ENCODE measurements around the gene PLEKHA1. TPM values are rescaled to one million over a fixed set of nuclear protein-coding genes. Genes with fewer than 3 reads are reported as not detected.

Gene PLEKHA1
- total and polyA plus RNA-seq, 2 donors (not counting 3 experiments of a cell fraction or from before 2014, with no cell fraction given) = 21.6 to 58.8 TPM

DNA sequence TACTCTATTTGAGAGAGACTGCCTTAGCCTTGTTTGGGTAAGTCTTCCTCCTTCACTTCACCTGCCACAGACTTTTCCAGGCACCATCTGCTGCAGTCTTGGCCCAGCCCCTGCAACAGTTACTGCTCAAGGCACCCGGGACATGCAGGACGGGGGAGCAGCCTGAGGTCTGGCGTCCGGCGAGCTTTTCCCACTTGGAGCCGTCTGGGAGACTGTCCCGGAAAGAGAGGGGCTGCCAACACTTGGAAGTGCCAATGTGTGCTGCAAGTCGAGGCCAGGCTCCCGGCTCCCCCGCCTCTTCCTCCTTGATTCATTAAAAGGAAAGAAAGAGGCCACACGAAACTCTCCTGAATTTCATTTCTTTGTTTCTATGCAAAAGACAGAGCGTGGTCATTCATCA, 100.6 kb downstream of the PLEKHA1 start:
- BruUV-seq (replicated peaks) = no TSS peak
- Histone ChIP-seq H3K27me3 (ENCODE audit: control insufficient read depth in 2 of 2, insufficient read depth in 2 of 2, low read length in 2 of 2) (no peaks in the 10 kb centered on the region), H3K9me3 (replicated peaks; ENCODE audit: control insufficient read depth, insufficient read depth, low read length) (no peaks in the 10 kb centered on the region), H3K4me3 (replicated peaks in 1 of 3; ENCODE audit: insufficient read depth in 1 of 3, low read depth in 1 of 3, low read length in 3 of 3) (peak overlapping the region in 1 of 3 experiments; percentile 15), H3K27ac (ENCODE audit: insufficient read depth, low read depth, low read length) (peak overlapping the region; percentile 97), H3K9me1 (replicated peaks; ENCODE audit: control insufficient read depth, extremely low read depth, insufficient read depth, low read length) (no peaks in the 10 kb centered on the region), H3K4me2 (ENCODE audit: insufficient read depth, low read length) (peak overlapping the region; percentile 57), H3K4me1 (ENCODE audit: control insufficient read depth, extremely low read depth, insufficient read depth, low read length) (peaks cover 38% of the 10 kb centered on the region), H2AFZ (ENCODE audit: low read depth, low read length) (no peak overlapping the region), H4K20me1 (replicated peaks; ENCODE audit: control insufficient read depth, extremely low read depth, insufficient read depth, low read length) (no peaks in the 10 kb centered on the region), H3K36me3 (ENCODE audit: control insufficient read depth in 2 of 2, extremely low read depth in 1 of 2, insufficient read depth in 2 of 2, low read length in 2 of 2) (no peaks in the 10 kb centered on the region), H3K79me2 (ENCODE audit: control insufficient read depth, insufficient read depth, low read length) (peaks cover 12% of the 10 kb centered on the region), H3K9ac (replicated peaks; ENCODE audit: extremely low read depth, insufficient read depth, low read length) (peak overlapping the region; percentile 86)
- dilution Hi-C loops (cut with MboI; ENCODE audit: extremely low pct_ligation_motif_present, low sequenced_read_pairs) = no loop called here
- intact Hi-C loops (cut with micrococcal nuclease) = no loop called here
- DNase-seq (ENCODE audit: low read depth, low spot score) (peak; percentile 69), FAIRE-seq (peak; percentile 46)
- TF ChIP-seq GATA2 (IDR thresholded peaks at IDR 0.05; ENCODE audit: insufficient read depth, insufficient read length, low read depth, low read length) = no peak
- peak; percentile 24 for TF ChIP-seq POLR2AphosphoS5 (IDR thresholded peaks at IDR 0.05; ENCODE audit: insufficient read depth, low read depth, low read length)
- ChIA-PET POLR2A (interaction anchor here (1.1 to 2.9 kb wide), 2 partner anchors 20 to 36 kb away, joined by 3 to 15 read pairs; no protein-coding TSS in a partner anchor), CTCF (interaction anchor here (0.8 to 2.8 kb wide), 6 partner anchors 20 to 207 kb away, joined by 3 to 14 read pairs (median 4); no protein-coding TSS in a partner anchor)

- Histone ChIP-seq H3K79me2 (ENCODE audit: control insufficient read depth, insufficient read depth, low read length) (peaks cover 10% of the 10 kb centered on the region), H3K9ac (replicated peaks; ENCODE audit: extremely low read depth, insufficient read depth, low read length) (peak overlapping the region; percentile 35), H3K27ac (ENCODE audit: insufficient read depth, low read depth, low read length) (peak overlapping the region; percentile 97), H2AFZ (ENCODE audit: low read depth, low read length) (no peak overlapping the region), H4K20me1 (replicated peaks; ENCODE audit: control insufficient read depth, extremely low read depth, insufficient read depth, low read length) (no peaks in the 10 kb centered on the region), H3K36me3 (ENCODE audit: control insufficient read depth in 2 of 2, extremely low read depth in 1 of 2, insufficient read depth in 2 of 2, low read length in 2 of 2) (no peaks in the 10 kb centered on the region), H3K4me1 (ENCODE audit: control insufficient read depth, extremely low read depth, insufficient read depth, low read length) (peaks cover 38% of the 10 kb centered on the region), H3K27me3 (ENCODE audit: control insufficient read depth in 2 of 2, insufficient read depth in 2 of 2, low read length in 2 of 2) (no peaks in the 10 kb centered on the region), H3K4me2 (ENCODE audit: insufficient read depth, low read length) (no peak overlapping the region), H3K9me1 (replicated peaks; ENCODE audit: control insufficient read depth, extremely low read depth, insufficient read depth, low read length) (no peaks in the 10 kb centered on the region), H3K4me3 (replicated peaks in 1 of 3; ENCODE audit: insufficient read depth in 1 of 3, low read depth in 1 of 3, low read length in 3 of 3) (no peak overlapping the region), H3K9me3 (replicated peaks; ENCODE audit: control insufficient read depth, insufficient read depth, low read length) (no peaks in the 10 kb centered on the region)
- CTCF ChIA-PET = interaction anchor here (2.4 kb wide), 1 partner anchor 208 kb away, joined by 7 read pairs; no protein-coding TSS in a partner anchor
- FAIRE-seq (peak; percentile 21), DNase-seq (ENCODE audit: low read depth, low spot score) (no peak)
- dilution Hi-C loops (cut with MboI; ENCODE audit: extremely low pct_ligation_motif_present, low sequenced_read_pairs) = no loop called here
- TF ChIP-seq MAX (IDR thresholded peaks at IDR 0.05; ENCODE audit: insufficient read depth, insufficient read length) (no peak), MYC (IDR thresholded peaks at IDR 0.05; ENCODE audit: low read depth, low read length) (no peak), CTCF (IDR thresholded peaks at IDR 0.05; ENCODE audit: extremely low read depth in 1 of 2, insufficient read depth in 1 of 2, low read depth in 1 of 2, low read length in 2 of 2) (no peak), GATA2 (IDR thresholded peaks at IDR 0.05; ENCODE audit: insufficient read depth, insufficient read length, low read depth, low read length) (no peak), FOS (IDR thresholded peaks at IDR 0.05; ENCODE audit: borderline replicate concordance, insufficient read depth, low read length) (no peak), POLR2A (IDR thresholded peaks at IDR 0.05; ENCODE audit: low read depth, low read length) (no peak), EZH2 (IDR thresholded peaks at IDR 0.05; ENCODE audit: borderline replicate concordance, low read depth, low read length, severe bottlenecking) (no peak), POLR2AphosphoS5 (IDR thresholded peaks at IDR 0.05; ENCODE audit: insufficient read depth, low read depth, low read length) (no peak), JUN (IDR thresholded peaks at IDR 0.05; ENCODE audit: borderline replicate concordance, insufficient read depth, insufficient read length, low read depth) (no peak)
- POLR2A ChIA-PET = interaction anchor here (2.9 kb wide), 1 partner anchor 19 kb away, joined by 15 read pairs; no protein-coding TSS in a partner anchor
- intact Hi-C loops (cut with micrococcal nuclease) = no loop called here
- no TSS peak for BruUV-seq (replicated peaks)
Measured at GRCh38 chr10:122475591-122476332, 101.3 kb downstream of the PLEKHA1 start.
